GM18499 (cell line): ENCODE data around the gene VPS18.

ENCODE experiments used
- ATAC-seq: cut with Tn5 transposase; IDR thresholded peaks from one replicate; pipeline ENCODE4 v1.9.1; 2021; ENCODE audit warnings: moderate number of reproducible peaks; ENCODE audit not compliant: insufficient read depth, unreplicated experiment

Gene VPS18

DNA sequence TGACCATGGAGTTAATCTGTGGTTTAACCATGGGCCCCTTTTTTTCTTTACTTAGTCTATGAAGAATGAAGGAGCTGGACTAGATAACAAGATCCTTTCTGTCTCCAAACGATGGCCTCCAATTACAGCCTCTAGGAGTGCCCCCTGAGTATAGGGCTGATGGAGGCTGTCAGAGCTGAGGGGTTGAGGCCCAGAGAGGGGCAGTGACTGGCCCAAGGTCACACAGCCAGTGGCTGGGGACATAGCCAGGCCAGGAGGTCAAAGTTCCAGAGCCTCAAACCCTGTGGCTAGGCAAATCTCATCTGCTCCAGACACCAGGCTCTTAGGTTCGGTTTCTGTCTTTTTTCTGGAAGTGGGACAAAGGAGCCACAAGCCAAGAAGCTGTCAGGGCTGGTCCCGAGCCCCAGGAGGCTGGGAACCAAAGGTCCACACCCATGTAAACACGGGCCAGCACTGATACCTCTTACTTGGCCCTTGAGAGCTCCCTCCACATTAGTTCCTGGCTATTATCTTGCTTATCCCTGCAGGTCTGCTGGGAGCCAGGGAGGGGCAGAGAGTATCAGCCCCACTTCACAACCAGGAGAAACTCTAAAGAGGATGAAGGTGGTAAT is 30.5 kb upstream of the VPS18 start:
- ATAC-seq, result no peak

DNA sequence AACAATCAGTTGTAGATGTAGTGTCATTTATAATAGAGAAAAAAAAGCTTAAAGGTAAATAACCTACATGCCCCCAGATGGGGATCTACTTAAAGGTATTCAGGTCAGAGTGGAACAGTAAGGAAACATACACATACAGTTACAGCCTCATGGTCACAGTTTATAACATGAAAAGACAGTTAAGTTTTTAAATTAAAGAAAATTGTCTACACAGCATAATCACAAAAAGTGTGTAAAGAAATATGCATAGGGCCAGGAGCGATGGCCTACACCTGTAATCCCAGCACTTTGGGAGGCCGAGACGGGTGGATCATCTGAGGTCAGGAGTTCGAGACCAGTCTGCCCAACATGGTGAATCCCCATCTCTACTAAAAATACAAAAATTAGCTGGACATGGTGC is 27.1 kb upstream of the VPS18 start:
- no peak for ATAC-seq

DNA sequence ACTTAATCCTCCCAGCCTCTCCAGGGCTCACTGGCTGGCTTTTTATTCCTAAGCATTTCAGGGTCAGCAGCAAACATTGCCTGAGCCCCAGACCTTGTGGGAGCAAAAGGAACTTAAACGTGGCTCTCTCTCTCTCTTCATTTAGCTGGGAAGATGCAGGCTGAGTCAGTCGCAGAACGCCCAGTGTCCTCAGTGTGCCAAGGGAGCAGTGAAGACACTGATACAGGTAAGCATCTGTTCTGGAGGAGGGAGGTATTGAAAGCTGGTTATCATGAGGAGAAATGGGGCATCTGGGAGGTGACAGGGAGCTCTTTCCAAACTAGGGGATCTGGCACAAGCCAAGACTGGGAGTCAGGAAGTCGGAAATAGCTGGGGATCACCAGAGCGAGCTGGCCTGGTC is 24.6 kb upstream of the VPS18 start:
- ATAC-seq, result no peak

DNA sequence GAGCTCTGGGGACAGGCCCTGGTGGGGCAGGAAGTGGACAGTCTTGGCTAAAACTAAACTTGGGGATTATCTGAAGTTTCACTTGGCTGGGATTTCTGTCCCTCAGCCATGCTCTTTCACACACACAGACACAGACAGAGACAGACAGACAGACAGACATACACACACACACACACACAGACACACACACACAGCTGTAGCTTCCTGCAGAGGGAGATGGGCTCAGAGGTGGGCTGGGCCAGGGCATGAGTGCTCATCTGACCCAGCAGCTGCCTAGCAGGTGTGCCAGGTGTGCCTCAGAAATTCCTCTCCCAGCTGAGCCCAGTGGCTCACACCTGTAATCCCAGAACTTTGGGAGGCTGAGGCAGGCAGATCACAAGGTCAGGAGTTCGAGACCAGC is 23.5 kb upstream of the VPS18 start:
- no peak for ATAC-seq

DNA sequence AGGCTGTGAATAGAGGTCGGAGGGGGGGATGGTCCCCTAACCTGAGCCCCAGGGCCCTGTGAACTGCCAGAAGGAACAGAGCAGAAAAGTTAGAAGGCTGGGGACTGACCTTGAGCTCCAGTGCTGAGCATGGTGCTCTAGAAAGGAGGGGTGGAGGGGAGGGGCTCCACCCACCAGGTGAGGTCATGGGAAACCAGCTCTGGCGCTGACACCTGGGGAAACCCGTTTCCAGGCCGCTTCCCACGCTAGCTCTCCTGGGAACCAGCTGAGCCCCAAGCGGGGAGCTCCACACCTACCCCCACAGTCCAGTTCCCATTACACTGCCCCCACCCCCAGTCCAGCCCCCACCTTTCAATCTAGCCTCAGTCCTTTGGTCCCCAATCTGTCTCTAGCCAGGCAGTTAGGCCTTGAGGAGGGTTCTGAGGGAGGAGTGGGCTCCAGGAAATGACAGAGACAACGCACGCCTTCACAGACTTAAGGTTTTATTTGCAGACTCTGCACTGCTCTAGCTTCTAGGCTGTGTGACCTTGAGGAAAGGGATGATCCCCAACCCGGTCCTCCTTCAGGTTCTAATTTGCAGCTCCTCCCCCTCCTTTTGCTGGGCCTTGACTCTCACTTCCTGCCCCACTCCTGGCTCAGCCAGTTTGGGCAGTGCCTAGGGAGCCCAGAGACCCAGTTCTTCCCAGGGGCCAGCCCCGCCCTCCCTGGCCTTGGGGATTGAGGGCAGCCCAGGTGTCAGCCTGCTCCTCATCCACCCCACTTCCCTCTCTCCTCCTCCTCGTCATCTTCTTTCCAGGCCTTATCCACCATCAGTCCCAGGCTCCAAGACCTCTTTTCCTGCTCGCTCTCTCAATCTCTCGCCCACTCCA is 22.3 kb upstream of the VPS18 start:
- ATAC-seq, result no peak

DNA sequence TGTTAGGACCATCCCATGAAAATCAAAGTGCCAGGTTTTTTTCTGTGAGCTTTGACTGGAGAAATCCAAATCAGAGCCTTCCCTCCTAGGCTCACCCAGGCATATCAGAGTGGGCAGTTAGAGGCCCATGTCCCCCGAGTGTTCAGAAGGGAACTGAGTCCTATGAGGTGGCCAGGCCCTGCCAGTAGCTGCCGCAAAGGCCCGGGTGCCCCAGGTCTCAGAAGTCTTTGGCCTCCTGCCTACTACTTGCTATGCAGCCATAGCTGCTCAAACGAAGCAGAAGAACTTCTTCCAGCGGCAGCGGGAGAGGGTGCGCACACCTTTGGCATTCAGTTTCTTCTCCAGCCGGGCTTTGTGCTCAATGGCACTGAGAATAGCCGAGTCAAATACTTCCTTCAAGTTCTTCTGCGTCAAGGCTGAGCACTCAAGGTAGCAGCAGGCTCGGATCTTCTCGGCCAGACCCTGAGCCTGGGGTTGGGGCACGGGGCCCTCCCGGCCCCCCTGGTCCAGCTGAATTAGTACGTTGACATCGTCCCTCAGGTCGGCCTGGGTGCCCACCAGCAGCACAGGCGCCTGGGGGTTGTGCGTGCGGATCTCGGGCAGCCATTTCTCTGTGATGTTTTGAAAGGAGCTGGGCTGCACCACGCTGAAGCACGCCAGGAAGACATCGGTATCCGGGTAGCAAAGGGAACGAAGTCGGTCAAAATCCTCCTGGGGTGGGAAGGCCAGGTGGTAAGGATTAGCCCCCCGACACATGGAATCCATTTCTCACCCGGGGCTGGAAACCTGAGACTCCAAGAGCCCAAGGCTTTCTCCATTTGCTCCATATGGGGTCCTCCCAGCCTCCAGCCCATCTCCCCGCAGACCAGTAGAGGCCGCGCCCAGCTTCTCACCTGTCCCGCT is 21.2 kb upstream of the VPS18 start:
- no peak for ATAC-seq

DNA sequence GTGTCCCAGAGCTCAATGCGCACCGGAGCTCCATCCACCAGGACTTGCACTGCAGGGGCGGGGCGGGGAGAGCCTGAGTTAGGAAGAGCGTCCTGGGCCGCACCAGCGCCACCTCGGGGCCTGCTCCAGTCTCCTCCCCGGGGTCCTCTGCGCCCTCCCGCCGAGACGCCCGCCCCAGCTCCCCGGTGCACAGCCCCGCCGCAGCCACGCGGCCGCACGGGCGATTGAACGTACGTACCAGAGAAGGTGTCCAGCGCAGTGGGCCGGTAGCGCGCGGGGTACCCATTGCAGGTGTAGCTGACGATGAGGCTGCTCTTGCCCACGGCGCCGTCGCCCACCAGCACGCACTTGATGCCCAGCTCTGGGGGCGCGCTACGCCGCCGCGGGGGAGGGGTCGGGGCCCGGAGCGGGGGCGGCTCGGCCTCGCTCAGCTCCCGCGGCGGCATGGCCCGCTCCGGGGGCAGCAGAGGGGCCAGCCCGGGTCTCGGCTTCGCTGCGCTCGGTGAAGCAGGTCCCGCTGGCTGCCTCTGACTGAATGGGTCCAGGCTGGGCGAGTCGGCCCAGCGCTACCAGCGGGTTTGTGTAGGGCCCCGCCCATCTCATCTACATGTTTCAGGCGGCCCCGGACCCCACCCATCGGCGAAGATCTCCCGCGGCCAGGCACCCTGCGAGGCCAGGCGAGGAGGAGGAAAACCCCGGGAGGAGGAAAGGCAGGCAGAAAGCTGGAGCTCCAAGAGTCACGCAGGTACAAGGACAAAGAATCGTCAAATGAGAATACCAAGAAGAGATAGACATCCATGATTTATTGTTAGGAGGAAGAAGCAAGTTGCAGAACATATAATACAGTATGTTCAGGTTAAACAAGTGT is 20.3 kb upstream of the VPS18 start, which contains the start of gene RHOV:
Gene RHOV, minus strand, starts transcription at position 541 of the 868 bp plus-strand sequence. Its CDS starts 95 bp downstream, at position 446.
- no peak for ATAC-seq

DNA sequence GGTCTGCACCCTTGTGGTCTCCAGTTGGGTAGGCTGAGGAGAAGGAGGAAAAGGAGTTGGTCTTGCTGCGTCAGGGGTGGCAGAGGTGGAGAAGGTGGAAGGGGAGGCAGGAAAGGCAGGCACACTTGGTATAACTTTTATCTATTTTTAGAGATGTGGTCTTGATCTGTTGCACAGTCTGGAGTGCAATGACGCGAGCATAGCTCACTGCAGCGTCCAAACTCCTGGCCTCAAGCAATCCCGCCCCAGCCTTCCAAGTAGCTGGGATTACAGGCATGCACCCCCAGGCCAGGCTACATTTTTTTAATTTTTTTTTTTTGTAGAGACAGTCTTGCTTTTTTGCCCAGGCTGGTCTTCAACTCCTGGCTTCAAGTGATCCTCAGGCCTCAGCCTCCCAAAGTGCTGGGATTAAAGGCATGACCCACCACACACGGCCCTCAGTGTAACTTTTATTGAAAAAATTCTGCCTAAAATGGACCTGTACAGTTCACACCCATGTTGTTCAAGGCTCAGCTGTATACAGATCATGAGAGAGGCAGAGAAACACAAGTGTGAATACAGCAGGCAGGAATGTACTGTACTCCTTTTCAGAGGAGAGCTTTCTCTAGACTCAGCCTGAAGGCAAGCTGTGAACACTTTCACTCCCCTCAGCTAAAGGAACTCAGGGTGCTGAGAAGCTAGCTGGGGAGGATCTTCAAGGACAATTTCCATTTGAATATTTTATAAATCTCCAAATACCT is 18.1 kb upstream of the VPS18 start:
- no peak for ATAC-seq

DNA sequence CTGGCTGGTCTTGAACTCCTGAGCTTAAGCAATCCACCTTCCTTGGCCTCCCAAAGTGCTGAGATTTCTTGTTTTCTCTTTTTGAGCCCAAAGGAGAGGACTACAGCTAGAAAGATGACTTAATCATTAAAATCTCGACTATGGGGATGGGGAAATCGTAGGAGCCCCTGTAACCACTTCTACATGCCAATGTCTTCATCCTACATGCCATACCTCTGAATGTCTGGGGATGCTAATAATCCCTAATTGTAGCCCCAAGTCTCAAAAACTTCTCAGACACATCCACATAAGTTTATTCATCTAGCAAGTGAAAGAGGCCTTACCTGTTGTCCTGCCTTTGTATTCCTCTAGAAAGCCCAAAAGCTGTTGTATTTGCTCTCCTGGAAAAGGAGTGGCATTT is 16.6 kb upstream of the VPS18 start:
- no peak for ATAC-seq

DNA sequence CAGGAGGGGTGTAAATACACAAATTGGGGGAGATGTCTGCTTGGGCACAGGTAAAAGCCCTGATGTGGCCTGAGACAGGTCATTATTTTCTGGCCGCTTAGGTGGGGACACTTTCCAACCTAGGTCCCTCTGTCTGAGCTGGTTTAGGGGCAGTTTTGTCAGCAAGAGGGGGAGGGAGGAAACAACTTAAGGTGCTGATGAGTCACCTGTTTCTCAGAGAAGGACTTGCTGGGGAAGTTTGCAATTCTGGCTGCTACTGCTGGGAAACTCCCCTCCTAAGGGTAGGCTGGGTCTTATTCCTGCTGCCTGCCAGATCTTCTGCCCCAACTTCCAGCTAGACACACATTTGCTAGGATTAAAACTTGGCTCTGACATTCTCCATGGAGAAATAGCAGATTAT is 15.5 kb upstream of the VPS18 start:
- ATAC-seq, result no peak

DNA sequence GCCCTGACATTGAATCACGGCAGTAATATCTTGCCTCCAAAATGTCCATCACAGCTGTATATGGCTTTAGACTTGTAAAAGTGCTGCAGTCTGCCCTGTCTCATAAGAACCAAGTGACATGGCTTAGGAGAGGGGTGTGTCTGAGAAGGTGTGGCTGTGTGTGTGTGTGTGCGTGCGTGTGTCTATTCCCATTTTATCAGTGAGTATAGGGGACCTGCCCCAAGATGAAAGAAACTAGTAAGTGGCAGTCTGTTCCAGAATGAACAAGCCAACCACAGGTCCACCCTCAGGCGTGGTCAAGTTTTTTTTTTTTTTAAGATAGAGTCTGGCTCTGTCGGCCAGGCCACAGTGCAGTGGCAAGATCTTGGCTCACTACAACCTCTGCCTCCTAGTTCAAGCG is 14.6 kb upstream of the VPS18 start:
- ATAC-seq, result no peak

DNA sequence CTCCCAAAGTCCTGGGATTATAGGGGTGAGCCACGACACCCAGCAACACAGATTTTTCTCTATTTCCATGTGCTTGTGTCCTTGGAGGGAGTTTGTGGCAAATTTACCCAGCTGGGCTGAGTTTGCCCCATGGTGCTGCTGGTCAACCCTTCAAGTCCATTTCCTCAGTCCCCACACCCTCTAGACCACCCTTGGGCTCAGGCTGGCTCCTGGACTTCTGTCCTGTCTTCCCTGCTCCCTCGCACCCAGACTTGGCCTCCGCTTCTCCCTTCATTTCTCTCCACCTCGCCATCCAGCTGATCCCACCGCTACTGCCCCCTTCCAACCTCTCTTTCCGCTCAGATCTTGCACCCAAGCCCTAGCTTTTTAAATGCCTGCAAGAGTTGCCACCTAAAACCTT is 12.9 kb upstream of the VPS18 start:
- no peak for ATAC-seq

DNA sequence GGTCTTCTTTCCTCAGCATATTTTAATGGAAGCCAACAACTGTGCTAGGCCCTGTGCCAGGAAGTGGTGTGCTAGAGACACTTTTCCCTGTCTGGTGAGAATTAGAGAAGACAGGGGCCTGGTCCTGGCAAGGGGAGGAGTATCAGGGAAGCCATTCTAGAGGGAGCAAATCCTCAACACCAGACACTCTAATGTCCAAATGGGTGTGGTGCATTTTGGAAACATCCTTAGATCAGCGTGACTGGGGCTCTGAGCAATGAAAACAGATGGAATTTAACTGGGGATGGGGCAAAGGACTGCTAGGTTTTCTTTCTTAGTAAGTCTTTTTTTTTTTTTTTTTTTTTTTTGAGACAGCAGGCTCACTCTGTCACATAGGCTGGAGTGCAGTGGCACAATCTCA is 7.7 kb upstream of the VPS18 start:
- ATAC-seq, result no peak

DNA sequence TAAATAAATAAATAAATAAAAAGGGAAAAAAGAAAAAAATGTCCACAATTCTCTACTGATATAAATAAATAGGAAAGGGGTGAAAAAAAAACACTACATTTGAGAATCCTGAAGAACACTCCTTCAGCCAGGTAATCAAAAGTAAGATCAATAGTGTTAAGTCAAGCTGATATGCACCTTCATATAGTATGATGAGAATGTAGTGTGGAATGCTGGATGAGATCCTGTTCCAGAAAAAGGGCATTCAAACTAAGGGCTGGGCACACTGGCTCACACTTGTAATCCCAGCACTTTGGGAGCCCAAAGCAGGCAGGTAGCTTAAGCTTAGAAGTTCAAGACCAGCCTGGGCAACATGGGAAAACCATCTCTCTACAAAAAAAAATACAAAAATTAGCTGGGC is 5.1 kb upstream of the VPS18 start:
- no peak for ATAC-seq

DNA sequence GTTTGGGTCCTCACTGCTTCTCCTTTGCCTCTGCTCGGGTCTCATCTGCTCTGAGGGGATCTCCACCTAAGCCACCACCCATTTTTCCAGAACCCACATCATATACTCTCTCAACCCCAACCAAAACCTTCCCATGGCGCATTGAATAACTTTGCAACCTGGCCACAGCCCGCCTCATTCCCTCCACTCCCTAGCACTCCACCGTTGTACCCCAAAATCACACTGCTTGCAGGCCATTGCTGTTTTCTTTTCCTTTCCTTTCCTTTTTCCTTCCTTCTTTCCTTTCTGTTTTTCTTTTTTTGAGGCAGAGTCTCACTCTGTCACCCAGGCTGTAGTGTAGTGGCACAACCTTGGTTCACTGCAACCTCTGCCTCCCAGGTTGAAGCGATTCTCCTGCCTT is 3.1 kb upstream of the VPS18 start:
- ATAC-seq, result no peak

DNA sequence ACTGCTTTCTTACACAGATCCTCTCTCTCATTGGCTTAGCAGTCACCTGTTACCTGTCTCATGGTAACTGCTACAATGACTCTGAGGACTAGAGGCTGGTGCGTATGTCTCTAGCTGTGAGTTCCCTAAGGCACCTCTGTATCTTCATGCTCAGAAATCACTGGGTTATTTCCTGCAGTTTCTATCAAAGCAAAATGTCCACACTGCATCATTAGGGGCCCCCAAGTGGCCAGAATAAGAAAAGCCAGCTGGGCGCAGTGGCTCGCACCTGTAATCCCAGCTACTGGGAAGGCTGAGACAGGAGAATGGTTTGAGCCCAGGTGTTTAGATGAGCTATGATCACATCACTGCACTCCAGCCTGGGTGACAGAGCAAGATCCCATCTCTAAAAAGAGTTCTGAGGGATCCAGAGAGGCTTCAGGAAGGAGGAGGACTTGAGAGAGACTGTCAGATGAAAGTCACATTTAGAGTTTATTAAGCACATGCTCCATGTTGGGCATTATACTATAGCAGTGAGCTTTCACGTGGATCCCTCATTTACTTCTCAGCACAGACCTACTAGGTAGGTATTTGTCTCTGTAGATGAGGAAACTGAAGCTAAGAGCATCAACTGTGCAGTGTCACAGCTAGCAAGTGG is 2.3 kb upstream of the VPS18 start:
- no peak for ATAC-seq

DNA sequence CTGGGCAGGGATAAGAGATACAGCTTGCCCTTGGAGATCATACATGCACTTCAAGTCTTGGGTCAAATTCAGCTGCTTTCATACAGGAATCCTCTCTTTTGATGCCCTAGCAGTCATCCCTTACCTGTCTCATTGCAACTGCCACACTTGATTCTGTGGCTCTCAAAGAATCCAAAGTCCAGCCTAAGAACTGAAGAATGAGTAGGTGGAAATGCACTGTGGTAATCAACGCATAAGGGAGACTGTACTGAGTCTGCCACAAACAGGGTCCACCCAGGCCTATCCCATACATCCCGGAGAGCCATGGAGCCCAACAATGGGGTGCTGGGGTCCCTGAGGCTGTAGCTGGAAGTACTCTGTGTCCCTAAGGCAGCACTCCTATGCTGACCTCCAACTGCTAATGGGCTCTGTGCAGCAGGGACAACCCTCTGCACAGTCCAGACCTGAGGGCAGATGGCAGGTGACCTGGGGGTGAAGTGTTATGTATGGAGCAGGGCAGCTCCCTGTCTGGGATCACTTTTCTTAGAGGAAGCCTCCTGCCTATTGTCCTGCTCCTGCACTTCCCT is 1.7 kb upstream of the VPS18 start:
- ATAC-seq, result no peak

DNA sequence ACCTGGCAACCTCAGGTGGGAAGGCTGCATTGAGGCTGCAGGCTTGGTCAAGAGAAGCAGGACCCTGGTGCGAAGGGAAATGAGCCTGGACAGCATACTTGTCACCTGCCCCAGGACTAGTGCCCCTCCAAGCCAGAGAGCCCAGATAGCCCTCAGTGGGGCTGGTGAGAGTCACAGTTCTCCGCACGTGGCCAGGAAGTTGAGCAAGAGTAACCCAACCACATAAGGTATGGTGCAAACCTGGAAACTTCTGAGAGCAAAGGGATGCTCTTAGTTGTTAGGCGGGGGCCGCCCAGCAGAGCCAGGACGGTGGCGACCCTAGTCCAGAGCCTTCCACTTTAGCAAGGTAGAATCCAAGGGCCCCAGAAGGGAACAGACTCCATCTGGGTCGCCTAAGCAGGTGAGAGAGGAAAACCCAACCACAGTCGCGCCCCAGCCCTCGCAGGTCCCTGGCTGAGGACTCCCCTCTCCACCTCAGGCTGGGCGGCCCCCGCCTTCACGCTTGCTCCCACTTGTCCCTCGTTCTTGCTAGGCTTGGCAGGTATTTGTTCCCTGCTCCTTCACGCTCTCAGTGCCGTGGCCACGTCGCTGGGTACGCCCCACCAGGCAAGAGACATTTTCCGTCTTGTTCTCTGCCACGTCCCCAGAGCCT is 1.1 kb upstream of the VPS18 start:
- ATAC-seq, result no peak
